ENCODE results near the gene GLP1R. TPM values are rescaled to one million over a fixed set of nuclear protein-coding genes. Genes with fewer than 3 reads are reported as not detected.

The GLP1R gene
- total and polyA plus RNA-seq, 2 of the 4 experiments (the other 2 are of a cell fraction) = not detected

DNA sequence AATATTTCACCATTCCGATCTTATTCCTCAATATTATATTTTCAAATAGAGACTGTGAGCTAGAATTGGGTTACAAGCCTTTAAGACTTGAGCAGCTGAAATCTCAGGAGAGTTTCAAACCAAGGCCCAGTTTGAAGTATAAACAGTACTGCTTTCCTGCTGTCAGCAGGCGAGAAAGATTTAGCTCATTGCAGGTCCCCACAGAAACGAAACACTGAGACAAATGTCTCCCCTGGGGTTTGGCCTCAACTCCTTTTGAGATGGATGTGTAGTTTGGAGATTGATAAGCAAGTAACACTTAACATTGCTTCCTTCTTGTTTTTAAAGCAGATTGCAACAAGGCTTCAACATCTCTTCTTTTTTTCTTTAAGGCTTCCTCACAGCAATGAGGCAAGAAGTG lies 22.4 kb upstream of the GLP1R start:
- no peak overlapping the region for H3K18ac ChIP-seq (ENCODE audit: low read depth, low read length)
- H4K20me1 ChIP-seq (ENCODE audit: insufficient read depth, low read length) = no peaks in the 10 kb centered on the region
- no peaks in the 10 kb centered on the region for H3K36me3 ChIP-seq (ENCODE audit: control insufficient read depth, insufficient read depth, low read length)
- no peak overlapping the region for H2BK20ac ChIP-seq (ENCODE audit: low read depth, low read length)
- TF ChIP-seq POLR2A (IDR thresholded peaks at IDR 0.05; ENCODE audit: low read depth, low read length) (no peak), RFX5 (IDR thresholded peaks at IDR 0.05; ENCODE audit: low read depth, low read length) (no peak), MAFK (IDR thresholded peaks at IDR 0.05; ENCODE audit: low read depth, low read length) (no peak), NFE2L2 (IDR thresholded peaks at IDR 0.05; ENCODE audit: low read depth, low read length) (no peak), BHLHE40 (IDR thresholded peaks at IDR 0.05; ENCODE audit: low read depth, low read length) (no peak), SMC3 (IDR thresholded peaks at IDR 0.05; ENCODE audit: low read depth, low read length) (no peak), MAZ (IDR thresholded peaks at IDR 0.05; ENCODE audit: borderline replicate concordance, low read depth, low read length) (no peak), FOS (IDR thresholded peaks at IDR 0.05; ENCODE audit: low read depth, low read length) (no peak), CEBPB (IDR thresholded peaks at IDR 0.05; ENCODE audit: low read depth, low read length) (no peak), RCOR1 (IDR thresholded peaks at IDR 0.05; ENCODE audit: insufficient replicate concordance, low read length) (no peak), MXI1 (IDR thresholded peaks at IDR 0.05; ENCODE audit: borderline replicate concordance, low read depth, low read length) (no peak), RAD21 (IDR thresholded peaks at IDR 0.05; ENCODE audit: low read length) (no peak)
- TF ChIP-seq, protein P1, sequence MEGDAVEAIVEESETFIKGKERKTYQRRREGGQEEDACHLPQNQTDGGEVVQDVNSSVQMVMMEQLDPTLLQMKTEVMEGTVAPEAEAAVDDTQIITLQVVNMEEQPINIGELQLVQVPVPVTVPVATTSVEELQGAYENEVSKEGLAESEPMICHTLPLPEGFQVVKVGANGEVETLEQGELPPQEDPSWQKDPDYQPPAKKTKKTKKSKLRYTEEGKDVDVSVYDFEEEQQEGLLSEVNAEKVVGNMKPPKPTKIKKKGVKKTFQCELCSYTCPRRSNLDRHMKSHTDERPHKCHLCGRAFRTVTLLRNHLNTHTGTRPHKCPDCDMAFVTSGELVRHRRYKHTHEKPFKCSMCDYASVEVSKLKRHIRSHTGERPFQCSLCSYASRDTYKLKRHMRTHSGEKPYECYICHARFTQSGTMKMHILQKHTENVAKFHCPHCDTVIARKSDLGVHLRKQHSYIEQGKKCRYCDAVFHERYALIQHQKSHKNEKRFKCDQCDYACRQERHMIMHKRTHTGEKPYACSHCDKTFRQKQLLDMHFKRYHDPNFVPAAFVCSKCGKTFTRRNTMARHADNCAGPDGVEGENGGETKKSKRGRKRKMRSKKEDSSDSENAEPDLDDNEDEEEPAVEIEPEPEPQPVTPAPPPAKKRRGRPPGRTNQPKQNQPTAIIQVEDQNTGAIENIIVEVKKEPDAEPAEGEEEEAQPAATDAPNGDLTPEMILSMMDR (conservative IDR thresholded peaks at IDR 0.05; ENCODE audit: low read depth, low read length) = no peak
- TF ChIP-seq, protein P2, sequence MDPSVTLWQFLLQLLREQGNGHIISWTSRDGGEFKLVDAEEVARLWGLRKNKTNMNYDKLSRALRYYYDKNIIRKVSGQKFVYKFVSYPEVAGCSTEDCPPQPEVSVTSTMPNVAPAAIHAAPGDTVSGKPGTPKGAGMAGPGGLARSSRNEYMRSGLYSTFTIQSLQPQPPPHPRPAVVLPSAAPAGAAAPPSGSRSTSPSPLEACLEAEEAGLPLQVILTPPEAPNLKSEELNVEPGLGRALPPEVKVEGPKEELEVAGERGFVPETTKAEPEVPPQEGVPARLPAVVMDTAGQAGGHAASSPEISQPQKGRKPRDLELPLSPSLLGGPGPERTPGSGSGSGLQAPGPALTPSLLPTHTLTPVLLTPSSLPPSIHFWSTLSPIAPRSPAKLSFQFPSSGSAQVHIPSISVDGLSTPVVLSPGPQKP (IDR thresholded peaks at IDR 0.05; ENCODE audit: borderline replicate concordance, low read depth, low read length) = no peak
- TF ChIP-seq, protein P3, sequence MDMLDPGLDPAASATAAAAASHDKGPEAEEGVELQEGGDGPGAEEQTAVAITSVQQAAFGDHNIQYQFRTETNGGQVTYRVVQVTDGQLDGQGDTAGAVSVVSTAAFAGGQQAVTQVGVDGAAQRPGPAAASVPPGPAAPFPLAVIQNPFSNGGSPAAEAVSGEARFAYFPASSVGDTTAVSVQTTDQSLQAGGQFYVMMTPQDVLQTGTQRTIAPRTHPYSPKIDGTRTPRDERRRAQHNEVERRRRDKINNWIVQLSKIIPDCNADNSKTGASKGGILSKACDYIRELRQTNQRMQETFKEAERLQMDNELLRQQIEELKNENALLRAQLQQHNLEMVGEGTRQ (IDR thresholded peaks at IDR 0.05; ENCODE audit: low read depth, low read length) = no peak
- no peak for DNase-seq
- intact Hi-C loops (cut with micrococcal nuclease) = no loop called here
- no peak overlapping the region for H3K4me2 ChIP-seq (ENCODE audit: low read depth, low read length)
- H4K91ac ChIP-seq (ENCODE audit: insufficient read depth, low read depth, low read length) = no peak overlapping the region
- H2BK5ac ChIP-seq (ENCODE audit: low read depth, low read length, poor library complexity, severe bottlenecking) = no peak overlapping the region
- no CpG with 5 or more reads among the region's 3 CpGs for WGBS, 2 experiments (ENCODE audit: extremely low coverage in 2 of 2, insufficient read length in 1 of 2)
- no peak overlapping the region for H3K27ac ChIP-seq (ENCODE audit: insufficient read depth, low read length)
- H3K9me1 ChIP-seq (ENCODE audit: insufficient read depth, low read length) = no peaks in the 10 kb centered on the region
- H3K4ac ChIP-seq (ENCODE audit: low read depth, low read length) = no peak overlapping the region
- dilution Hi-C loops (cut with HindIII; ENCODE audit: low sequenced_read_pairs, unreplicated experiment) = no loop called here
- no peak overlapping the region for H3K4me3 ChIP-seq (ENCODE audit: insufficient read depth, low read depth, low read length)
- no peak overlapping the region for H3K23ac ChIP-seq (ENCODE audit: low read depth, low read length)
- in situ Hi-C loops (cut with MboI; ENCODE audit: low sequenced_read_pairs) = no loop called here
- no peak overlapping the region for H4K8ac ChIP-seq (ENCODE audit: low read depth in 2 of 2, low read length in 2 of 2)
- no peak overlapping the region for H2AK5ac ChIP-seq (ENCODE audit: low read depth, low read length)
- no peaks in the 10 kb centered on the region for H3K4me1 ChIP-seq (ENCODE audit: control insufficient read depth, insufficient read depth, low read length)
- no peak overlapping the region for H3K56ac ChIP-seq (ENCODE audit: extremely low read depth, insufficient read depth, low read length)
- ChIA-PET CTCF (no interaction called here), POLR2A (ENCODE audit: unreplicated experiment) (no interaction called here)
- H2BK120ac ChIP-seq (ENCODE audit: low read depth, low read length) = no peak overlapping the region
- H2BK15ac ChIP-seq (ENCODE audit: low read depth, low read length) = no peak overlapping the region
- H4K5ac ChIP-seq (ENCODE audit: low read depth, low read length) = no peak overlapping the region
- BruUV-seq (replicated peaks) = no TSS peak
- H3K79me1 ChIP-seq (ENCODE audit: low read depth in 1 of 2, low read length in 2 of 2) = no peaks in the 10 kb centered on the region
- H2AFZ ChIP-seq (replicated peaks; ENCODE audit: low read length, poor library complexity) = no peak overlapping the region
- H3K9me3 ChIP-seq (ENCODE audit: control insufficient read depth, insufficient read depth, low read length) = no peaks in the 10 kb centered on the region
- no peak overlapping the region for H2AK9ac ChIP-seq (replicated peaks; ENCODE audit: low read depth, low read length, poor library complexity)
- no peak for ATAC-seq (ENCODE audit: low read depth)
- H3K9ac ChIP-seq (ENCODE audit: low read depth, low read length) = no peak overlapping the region
- H3K14ac ChIP-seq (replicated peaks; ENCODE audit: low read depth, low read length) = no peak overlapping the region
- no peaks in the 10 kb centered on the region for H3K27me3 ChIP-seq (ENCODE audit: control insufficient read depth, insufficient read depth, low read length)
